Chondrocyte (in vitro differentiated cells): ENCODE measurements around the gene CRIM1. TPM values are rescaled to one million over a fixed set of nuclear protein-coding genes. Genes with fewer than 3 reads are reported as not detected.
A peak's percentile ranks its signal among the peaks of the same experiment; 100 is the strongest.

Experiments used
- DNase-seq: peaks from one replicate; pipeline ENCODE4 v3.0.0; 2021; ENCODE audit warnings: mixed read lengths, low spot score
- H3K27ac Mint-ChIP-seq: one replicate; pipeline ENCODE4 v1.8.0; 2021; ENCODE audit warnings: mild to moderate bottlenecking, moderate library complexity, mixed read lengths; ENCODE audit not compliant: unreplicated experiment
- H3K27me3 Mint-ChIP-seq: 2 replicates; pipeline ENCODE4 v1.8.0; 2021; ENCODE audit warnings: low read depth, mixed read lengths
- H3K36me3 Mint-ChIP-seq: 2 replicates; pipeline ENCODE4 v1.8.0; 2021; ENCODE audit warnings: low read depth, mixed read lengths
- H3K4me1 Mint-ChIP-seq: 2 replicates; pipeline ENCODE4 v1.8.0; 2021; ENCODE audit warnings: low read depth, mild to moderate bottlenecking, mixed read lengths
- H3K4me3 Mint-ChIP-seq: one replicate; pipeline ENCODE4 v1.8.0; 2021; ENCODE audit warnings: mild to moderate bottlenecking, moderate library complexity, mixed read lengths; ENCODE audit not compliant: unreplicated experiment
- H3K9me3 Mint-ChIP-seq: 2 replicates; pipeline ENCODE4 v1.8.0; 2021; ENCODE audit warnings: low read depth, mixed read lengths
- total RNA-seq: library from RNA; stranded (reverse); gene quantifications from 3 replicates; pipeline ENCODE4 v1.2.1, GENCODE V29; 2021
- TF ChIP-seq, protein P1 (sequence below): fragments of 200-600 bp; sonication (generic); IDR thresholded peaks from 2 replicates; pipeline ENCODE4 v1.5.0; 2021; ENCODE audit warnings: antibody characterized with exemption, mild to moderate bottlenecking, moderate library complexity

The CRIM1 gene
- total RNA-seq, 1 donor from 2014 or later = 194 TPM

DNA sequence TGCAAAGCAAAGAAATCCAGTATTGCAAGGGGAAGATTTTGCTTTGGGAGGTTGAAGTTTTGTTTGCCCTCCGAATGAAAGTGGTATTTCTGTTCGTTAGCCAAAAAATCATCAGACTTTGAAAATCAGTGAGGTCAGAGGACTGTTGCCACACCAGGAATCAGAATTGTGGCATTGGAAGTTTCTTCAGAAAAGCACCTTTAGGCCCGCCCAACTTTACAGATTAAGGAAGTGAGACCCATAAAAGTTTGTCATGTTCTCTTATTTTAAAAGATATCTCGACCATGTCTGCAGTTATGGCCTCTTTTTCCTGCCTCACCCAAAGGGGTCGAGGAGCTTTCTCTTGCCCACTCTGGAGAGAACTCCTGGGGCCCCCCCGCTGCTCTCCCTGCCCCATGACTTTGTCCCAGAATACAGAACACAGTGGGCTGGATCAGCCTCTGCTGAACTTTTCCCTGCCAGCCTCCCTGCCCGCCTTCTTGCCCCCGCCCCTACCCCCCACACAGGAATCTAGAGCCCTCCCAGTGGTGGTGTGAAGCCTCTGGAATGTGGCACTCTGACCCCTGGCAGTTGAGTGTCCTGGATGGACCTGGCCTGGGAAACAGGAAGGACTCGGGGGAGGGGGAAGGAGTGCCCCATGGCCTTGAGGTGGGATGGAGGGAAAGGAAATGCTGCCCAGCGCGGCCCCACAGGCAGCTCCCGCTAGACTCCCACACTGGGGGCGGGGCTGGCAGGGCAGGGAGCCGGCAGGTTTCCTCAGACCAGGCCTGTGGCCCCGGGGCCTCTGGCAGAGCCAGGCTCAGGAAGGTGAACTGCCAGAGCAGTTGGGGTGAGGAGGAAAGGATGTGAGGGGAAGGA lies 25.3 kb downstream of the CRIM1 start:
- H3K27ac Mint-ChIP-seq = peak overlapping the region; percentile 83
- peaks cover 75% of the 10 kb centered on the region for H3K4me1 Mint-ChIP-seq
- no peaks in the 10 kb centered on the region for H3K9me3 Mint-ChIP-seq
- no peaks in the 10 kb centered on the region for H3K27me3 Mint-ChIP-seq
- TF ChIP-seq, protein P1, sequence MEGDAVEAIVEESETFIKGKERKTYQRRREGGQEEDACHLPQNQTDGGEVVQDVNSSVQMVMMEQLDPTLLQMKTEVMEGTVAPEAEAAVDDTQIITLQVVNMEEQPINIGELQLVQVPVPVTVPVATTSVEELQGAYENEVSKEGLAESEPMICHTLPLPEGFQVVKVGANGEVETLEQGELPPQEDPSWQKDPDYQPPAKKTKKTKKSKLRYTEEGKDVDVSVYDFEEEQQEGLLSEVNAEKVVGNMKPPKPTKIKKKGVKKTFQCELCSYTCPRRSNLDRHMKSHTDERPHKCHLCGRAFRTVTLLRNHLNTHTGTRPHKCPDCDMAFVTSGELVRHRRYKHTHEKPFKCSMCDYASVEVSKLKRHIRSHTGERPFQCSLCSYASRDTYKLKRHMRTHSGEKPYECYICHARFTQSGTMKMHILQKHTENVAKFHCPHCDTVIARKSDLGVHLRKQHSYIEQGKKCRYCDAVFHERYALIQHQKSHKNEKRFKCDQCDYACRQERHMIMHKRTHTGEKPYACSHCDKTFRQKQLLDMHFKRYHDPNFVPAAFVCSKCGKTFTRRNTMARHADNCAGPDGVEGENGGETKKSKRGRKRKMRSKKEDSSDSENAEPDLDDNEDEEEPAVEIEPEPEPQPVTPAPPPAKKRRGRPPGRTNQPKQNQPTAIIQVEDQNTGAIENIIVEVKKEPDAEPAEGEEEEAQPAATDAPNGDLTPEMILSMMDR = no peak
- peaks cover 3% of the 10 kb centered on the region for H3K36me3 Mint-ChIP-seq
- H3K4me3 Mint-ChIP-seq = no peak overlapping the region
- no peak for DNase-seq

DNA sequence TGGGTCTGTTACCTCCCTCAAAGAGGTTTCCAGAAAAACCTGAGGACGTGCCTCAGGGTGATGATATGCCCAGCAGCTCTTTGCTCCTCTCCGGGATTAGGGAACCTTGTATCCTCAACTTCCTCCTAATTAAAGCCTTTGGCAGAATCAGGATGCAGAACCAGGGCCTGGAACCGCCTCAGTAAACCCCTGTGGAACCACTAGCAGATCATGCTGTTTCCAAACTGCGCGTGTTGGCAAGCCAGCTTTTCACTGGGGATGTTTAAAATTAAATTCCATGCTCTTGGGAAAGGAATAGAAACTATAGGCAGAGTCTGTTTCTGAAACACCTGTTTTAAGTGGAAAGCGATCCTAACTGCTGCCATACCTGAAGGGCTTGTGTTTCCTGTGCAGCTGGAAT lies 26.4 kb downstream of the CRIM1 start:
- H3K27me3 Mint-ChIP-seq = no peaks in the 10 kb centered on the region
- peaks cover 71% of the 10 kb centered on the region for H3K4me1 Mint-ChIP-seq
- no peak overlapping the region for H3K4me3 Mint-ChIP-seq
- no peaks in the 10 kb centered on the region for H3K9me3 Mint-ChIP-seq
- DNase-seq = no peak
- peaks cover 3% of the 10 kb centered on the region for H3K36me3 Mint-ChIP-seq
- TF ChIP-seq, protein P1 = no peak
- no peak overlapping the region for H3K27ac Mint-ChIP-seq

DNA sequence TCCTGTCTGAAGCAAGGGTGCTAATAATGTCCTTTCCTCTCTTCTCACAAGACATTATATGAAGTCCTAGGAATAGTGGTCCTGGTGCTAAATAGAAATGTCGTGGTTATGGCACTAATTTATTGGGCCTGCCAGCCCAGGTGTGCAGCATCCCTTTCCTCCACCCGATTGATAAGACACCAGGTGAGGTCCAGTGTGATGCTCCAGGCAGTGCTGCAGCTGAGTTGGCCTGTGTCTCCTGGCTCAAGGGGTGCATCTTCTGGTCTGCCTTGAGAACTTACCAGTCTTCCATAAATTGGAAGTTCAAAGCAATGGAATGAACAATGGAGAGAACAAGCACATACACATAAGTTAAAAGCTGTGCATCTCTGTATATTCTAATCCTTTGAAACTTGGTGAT lies 26.9 kb downstream of the CRIM1 start:
- H3K4me3 Mint-ChIP-seq = no peak overlapping the region
- peaks cover 3% of the 10 kb centered on the region for H3K36me3 Mint-ChIP-seq
- peaks cover 71% of the 10 kb centered on the region for H3K4me1 Mint-ChIP-seq
- H3K9me3 Mint-ChIP-seq = no peaks in the 10 kb centered on the region
- TF ChIP-seq, protein P1 = no peak
- H3K27ac Mint-ChIP-seq = no peak overlapping the region
- no peaks in the 10 kb centered on the region for H3K27me3 Mint-ChIP-seq
- no peak for DNase-seq

DNA sequence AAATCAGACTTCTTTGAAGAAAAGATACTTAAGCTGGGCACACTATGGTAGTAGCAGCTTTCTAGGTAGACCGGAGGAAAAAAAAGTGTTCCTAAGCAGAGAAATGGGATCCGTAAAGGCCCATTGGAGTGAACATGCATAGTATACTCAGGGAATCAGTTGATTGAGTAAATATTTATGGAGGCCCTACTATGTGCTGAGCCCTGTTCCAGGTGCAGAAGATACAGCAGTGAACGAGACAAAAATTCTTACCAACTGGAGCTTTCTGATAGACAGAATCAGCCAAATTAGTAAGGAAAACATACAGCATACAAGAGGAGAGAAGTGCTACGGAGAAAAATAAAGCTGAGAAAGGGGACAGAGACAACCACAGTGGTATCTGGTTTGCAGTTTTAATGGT lies 28.1 kb downstream of the CRIM1 start:
- TF ChIP-seq, protein P1 = no peak
- peaks cover 2% of the 10 kb centered on the region for H3K36me3 Mint-ChIP-seq
- no peaks in the 10 kb centered on the region for H3K27me3 Mint-ChIP-seq
- H3K4me1 Mint-ChIP-seq = peaks cover 73% of the 10 kb centered on the region
- H3K4me3 Mint-ChIP-seq = no peak overlapping the region
- no peak overlapping the region for H3K27ac Mint-ChIP-seq
- no peak for DNase-seq
- no peaks in the 10 kb centered on the region for H3K9me3 Mint-ChIP-seq

DNA sequence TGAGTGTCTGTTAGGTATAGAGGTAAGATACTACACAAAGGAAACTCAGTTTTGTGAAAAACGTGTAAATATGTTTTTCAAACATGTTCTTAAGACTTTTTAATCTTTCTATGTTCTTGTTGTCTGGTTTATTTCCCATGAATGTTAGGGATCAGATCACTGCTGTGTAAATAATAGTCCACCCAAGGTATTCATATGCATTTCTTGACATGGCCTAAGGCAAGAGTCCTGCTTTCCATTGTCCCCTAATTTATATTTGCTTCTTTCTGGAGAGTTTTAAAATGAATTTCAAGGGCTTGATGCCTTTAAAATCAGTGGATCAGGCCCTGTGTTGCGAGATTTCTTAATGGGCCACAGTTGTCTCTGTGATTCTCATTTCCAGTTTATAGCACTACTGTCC lies 28.9 kb downstream of the CRIM1 start:
- H3K4me1 Mint-ChIP-seq = peaks cover 74% of the 10 kb centered on the region
- no peak for DNase-seq
- H3K27ac Mint-ChIP-seq = no peak overlapping the region

More for the DNA sequence above, 28.9 kb downstream of the CRIM1 start:
- Mint-ChIP-seq H3K4me3 (no peak overlapping the region), H3K9me3 (no peaks in the 10 kb centered on the region), H3K36me3 (peaks cover 2% of the 10 kb centered on the region), H3K27me3 (no peaks in the 10 kb centered on the region)
- TF ChIP-seq, protein P1 = no peak
